ENCODE measurements around the gene AMZ1. TPM values are rescaled to one million over a fixed set of nuclear protein-coding genes. Genes with fewer than 3 reads are reported as not detected.
A peak's percentile ranks its signal among the peaks of the same experiment; 100 is the strongest.

The AMZ1 gene
- total RNA-seq: not detected

- no peak for TF ChIP-seq CTCF (IDR thresholded peaks at IDR 0.05)
- no peak for TF ChIP-seq POLR2A (IDR thresholded peaks at IDR 0.05)
- no peaks in the 10 kb centered on the region for H3K36me3 ChIP-seq (replicated peaks in 1 of 2; ENCODE audit: insufficient read depth in 1 of 2, low read depth in 2 of 2)
- intact Hi-C loops (cut with DNase I): no loop called here
- peaks cover 0 to 18% of the 10 kb centered on the region in 2 donors for H3K27me3 ChIP-seq
- H3K9me3 ChIP-seq: no peaks in the 10 kb centered on the region
- 4 to 10% methylated on average over 8 to 18 of the region's 41 CpGs for WGBS, 2 donors
- peaks cover 20% of the 10 kb centered on the region for H3K4me1 ChIP-seq
- ATAC-seq (no peak), DNase-seq (no peak)
- no peak within 1 kb of the TSS for H3K27ac ChIP-seq
- no peak within 1 kb of the TSS for H3K4me3 ChIP-seq
Measured at GRCh38 chr7:2687881-2688318, at the start of gene AMZ1. AMZ1 (plus strand) TSS chr7:2688202; CDS start chr7:2700452, 12,250 bp downstream.

GRCh38 chr7:2638224-2638991, 49.6 kb upstream of the AMZ1 start:
- Histone ChIP-seq H3K4me1 (peaks cover 77% of the 10 kb centered on the region), H3K27me3 (no peaks in the 10 kb centered on the region), H3K27ac (peak overlapping the region in 2 of 4 donors; percentile 56 to 70), H3K4me3 (no peak overlapping the region), H3K9me3 (no peaks in the 10 kb centered on the region), H3K36me3 (replicated peaks in 1 of 2; ENCODE audit: insufficient read depth in 1 of 2, low read depth in 2 of 2) (no peaks in the 10 kb centered on the region)
- no peak for TF ChIP-seq POLR2A (IDR thresholded peaks at IDR 0.05)
- TF ChIP-seq CTCF (IDR thresholded peaks at IDR 0.05): no peak
- ATAC-seq (peak; percentile 9), DNase-seq (peak in 3 of 4 donors; percentile 28 to 51 (median 39))
- intact Hi-C loops (cut with DNase I): no loop called here
- 80 to 82% methylated on average over 17 to 34 of the region's 34 CpGs for WGBS, 2 donors

GRCh38 chr7:2639181-2639681, 48.8 kb upstream of the AMZ1 start:
- TF ChIP-seq POLR2A (IDR thresholded peaks at IDR 0.05) (no peak), CTCF (IDR thresholded peaks at IDR 0.05) (no peak)
- Histone ChIP-seq H3K36me3 (replicated peaks in 1 of 2; ENCODE audit: insufficient read depth in 1 of 2, low read depth in 2 of 2) (no peaks in the 10 kb centered on the region), H3K4me3 (no peak overlapping the region), H3K27me3 (no peaks in the 10 kb centered on the region), H3K4me1 (peaks cover 69% of the 10 kb centered on the region), H3K27ac (peak overlapping the region in 1 of 4 donors; percentile 56), H3K9me3 (no peaks in the 10 kb centered on the region)
- no peak for ATAC-seq
- DNase-seq: no peak
- intact Hi-C loops (cut with DNase I): no loop called here
- WGBS, 2 donors: 40 to 83% methylated on average over 1 to 19 of the region's 24 CpGs

GRCh38 chr7:2639695-2640481, 48.1 kb upstream of the AMZ1 start:
- intact Hi-C loops (cut with DNase I): no loop called here
- TF ChIP-seq CTCF (IDR thresholded peaks at IDR 0.05) (no peak), POLR2A (IDR thresholded peaks at IDR 0.05) (no peak)
- Histone ChIP-seq H3K9me3 (no peaks in the 10 kb centered on the region), H3K36me3 (replicated peaks in 1 of 2; ENCODE audit: insufficient read depth in 1 of 2, low read depth in 2 of 2) (no peaks in the 10 kb centered on the region), H3K27ac (peak overlapping the region in 3 of 4 donors; percentile 79 to 88 (median 83)), H3K27me3 (no peaks in the 10 kb centered on the region), H3K4me1 (peaks cover 68% of the 10 kb centered on the region), H3K4me3 (no peak overlapping the region)
- ATAC-seq (no peak), DNase-seq (no peak)
- WGBS, 2 donors: 85 to 87% methylated on average over 13 to 35 of the region's 37 CpGs

All from body of pancreas (tissue), 4 donors.